T-cell (primary cell): ENCODE data around the gene TAAR2. TPM values are rescaled to one million over a fixed set of nuclear protein-coding genes. Genes with fewer than 3 reads are reported as not detected.
"Not testable (repeated sequence)": the region's sequence is repeated elsewhere in the genome, so short reads cannot be mapped to it uniquely, and the experiment has no call there.

Experiments used
- ATAC-seq, 4 experiments: fragments of 200-7000 bp in 3 of 4; fragments of 150-1000 bp in 1 of 4; cut with Tn5 transposase; replicated peaks in 1 of 4; 1 replicate in 3 of 4; 2 replicates in 1 of 4; pipeline ENCODE4 v1.10.0; 2021; ENCODE audit warnings: moderate library complexity in 3 of 4, mild to moderate bottlenecking in 2 of 4, moderate number of reproducible peaks in 1 of 4
- CTCF ChIA-PET, 2 donors: fragments of 300-600 bp; sonication (Branson Sonifier 250); formaldehyde crosslinking; loops; one replicate each; lab custom pipeline; 2022; ENCODE audit warnings: antibody characterized with exemption in 2 of 2; lab: Charles Lee
- POLR2A ChIA-PET, 2 donors: fragments of 300-600 bp; sonication (Branson Sonifier 250); formaldehyde crosslinking; loops; one replicate each; lab custom pipeline; 2022; ENCODE audit warnings: antibody characterized with exemption in 2 of 2; lab: Charles Lee
- DNase-seq, 35 experiments: peaks; one replicate each; pipeline versions ENCODE4 v3.0.0 to v3.0.0-alpha.2; 2013 to 2023
- H3K27ac ChIP-seq: one replicate; pipeline ENCODE4 v1.5.1; 2013; ENCODE audit warnings: low read length
- H3K27me3 ChIP-seq, 2 experiments: replicated peaks in 1 of 2; 1 replicate in 1 of 2; 2 replicates in 1 of 2; pipeline versions ENCODE4 v1.6.1 to v1.7.0; 2013; ENCODE audit warnings: low read length in 1 of 2, mixed read lengths in 1 of 2; ENCODE audit not compliant: control insufficient read depth in 2 of 2, insufficient read depth in 2 of 2; ENCODE audit errors: extremely low read depth in 1 of 2
- H3K36me3 ChIP-seq, 2 donors: 1 replicate in 1 of 2; 2 replicates in 1 of 2; pipeline versions ENCODE4 v1.6.1 to v1.7.0; 2013; ENCODE audit warnings: low read length in 1 of 2; ENCODE audit not compliant: control insufficient read depth in 2 of 2, insufficient read depth in 1 of 2; ENCODE audit errors: extremely low read depth in 1 of 2
- H3K4me1 ChIP-seq, 2 experiments: 1 replicate in 1 of 2; 2 replicates in 1 of 2; pipeline versions ENCODE4 v1.6.1 to v1.7.0; 2013; ENCODE audit warnings: low read length in 2 of 2, mixed read lengths in 1 of 2; ENCODE audit not compliant: insufficient read depth in 2 of 2, control insufficient read depth in 1 of 2; ENCODE audit errors: extremely low read depth in 1 of 2
- H3K4me3 ChIP-seq, 2 donors: 1 replicate in 1 of 2; 2 replicates in 1 of 2; pipeline versions ENCODE4 v1.5.1 to v1.7.0; 2013; ENCODE audit warnings: mild to moderate bottlenecking in 2 of 2, low read length in 1 of 2, moderate library complexity in 1 of 2; ENCODE audit not compliant: control insufficient read depth in 1 of 2; ENCODE audit errors: extremely low read depth in 1 of 2
- H3K9me3 ChIP-seq: 2 replicates; pipeline ENCODE4 v1.7.0; 2013
- H3K27ac Mint-ChIP-seq, 2 donors: one replicate each; pipeline ENCODE4 v1.8.0; 2020 to 2021; ENCODE audit warnings: mild to moderate bottlenecking in 2 of 2, mixed read lengths in 2 of 2
- H3K27me3 Mint-ChIP-seq, 2 donors: one replicate each; pipeline ENCODE4 v1.8.0; 2021 to 2022; ENCODE audit warnings: mixed read lengths in 2 of 2
- H3K36me3 Mint-ChIP-seq: one replicate; pipeline ENCODE4 v1.8.0; 2021; ENCODE audit warnings: mixed read lengths
- H3K4me1 Mint-ChIP-seq, 3 donors: one replicate each; pipeline ENCODE4 v1.8.0; 2020 to 2022; ENCODE audit warnings: mixed read lengths in 3 of 3, mild to moderate bottlenecking in 1 of 3
- H3K4me3 Mint-ChIP-seq, 3 donors: one replicate each; pipeline ENCODE4 v1.8.0; 2020 to 2022; ENCODE audit warnings: mild to moderate bottlenecking in 3 of 3, mixed read lengths in 3 of 3, moderate library complexity in 3 of 3
- H3K9me3 Mint-ChIP-seq, 3 donors: one replicate each; pipeline ENCODE4 v1.8.0; 2020 to 2022; ENCODE audit warnings: mixed read lengths in 3 of 3
- WGBS: methylation state at CpG from one replicate; pipeline ENCODE4 v1.1.5; 2013; ENCODE audit warnings: missing lambda C conversion rate; ENCODE audit not compliant: insufficient coverage; 5-methylcytosine and 5-hydroxymethylcytosine counted together
- total RNA-seq, 35 experiments: library from RNA in 6 of 35; stranded (reverse) in 6 of 35; fragments of 120-200 nt in 1 of 35; gene quantifications; one replicate each; pipeline versions ENCODE4 v1.2.1 to v1.2.4 and lab custom pipeline; 2013 to 2026

TAAR2 gene
- total RNA-seq, 5 donors from 2014 or later (not counting 1 experiment from before 2014, with no cell fraction given): not detected

DNA sequence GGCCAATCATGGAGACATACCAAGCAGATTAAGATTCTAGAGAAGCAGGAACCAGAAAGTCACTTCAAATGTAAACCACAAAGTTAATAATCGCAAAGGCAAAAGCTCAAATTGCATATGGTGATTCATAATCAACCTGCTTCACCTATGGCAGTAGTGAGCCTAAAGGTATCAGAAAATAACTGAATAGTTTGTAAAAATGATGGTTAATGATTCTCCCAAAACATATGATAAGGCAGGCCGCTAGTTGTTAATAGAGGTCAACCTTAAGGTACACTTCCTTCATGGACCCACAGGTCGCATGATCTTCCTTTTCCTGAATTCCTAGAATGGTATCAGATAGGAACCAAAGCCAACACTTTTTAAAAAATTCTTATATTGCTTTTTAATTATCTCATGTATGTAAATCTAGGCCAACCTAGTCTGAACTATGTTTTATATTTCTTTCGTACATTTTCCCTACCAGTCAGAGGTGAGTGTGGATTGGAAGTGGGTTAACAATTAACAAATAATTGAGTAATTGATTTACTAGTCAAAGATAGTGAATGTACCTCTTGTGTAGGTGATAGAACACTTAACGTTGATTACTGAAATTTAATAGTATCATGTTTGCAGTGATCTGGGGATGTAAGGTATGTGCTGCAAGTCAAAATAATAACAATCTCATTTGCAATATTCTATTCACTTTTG is 16.4 kb downstream of the TAAR2 start:
- Mint-ChIP-seq H3K36me3 (no peaks in the 10 kb centered on the region), H3K9me3 (no peaks in the 10 kb centered on the region), H3K4me1 (peaks cover 0 to 6% (median 0%) of the 10 kb centered on the region in 3 donors), H3K27me3 (peaks cover 0 to 9% of the 10 kb centered on the region in 2 donors), H3K27ac (no peak overlapping the region), H3K4me3 (no peak overlapping the region)
- H3K27ac ChIP-seq: no peak overlapping the region
- ATAC-seq (no peak), DNase-seq (no peak)
- no peaks in the 10 kb centered on the region for H3K27me3 ChIP-seq
- CTCF ChIA-PET: no interaction called here
- no peaks in the 10 kb centered on the region for H3K4me1 ChIP-seq
- H3K36me3 ChIP-seq: no peaks in the 10 kb centered on the region
- WGBS: no CpG with 5 or more reads among the region's 5 CpGs
- H3K9me3 ChIP-seq: no peaks in the 10 kb centered on the region
- H3K4me3 ChIP-seq: no peak overlapping the region
- POLR2A ChIA-PET: no interaction called here

DNA sequence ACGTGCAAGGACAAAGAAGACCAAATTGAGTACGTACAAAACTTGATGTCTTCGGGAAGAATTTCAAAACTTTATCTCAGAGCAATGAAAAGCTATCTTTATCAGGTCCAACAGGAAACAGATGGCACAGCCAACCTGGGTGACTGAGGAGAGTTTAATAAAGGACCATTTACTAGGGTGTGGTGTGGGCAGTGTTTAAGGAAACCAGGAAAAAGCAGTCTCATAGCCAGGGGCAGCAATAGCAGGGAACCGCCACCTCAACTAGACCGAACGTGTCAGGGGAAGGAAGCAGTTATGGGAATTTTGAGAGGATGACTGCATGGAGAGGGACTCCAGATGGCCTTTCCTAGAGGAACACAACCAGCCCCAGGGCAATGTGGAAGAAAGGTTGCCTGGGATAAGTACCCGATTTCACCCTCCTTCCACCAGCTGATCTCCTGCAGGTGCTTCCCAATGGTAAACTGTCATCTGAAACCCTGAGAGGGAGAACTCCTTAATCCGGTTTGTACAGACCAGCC is 19.4 kb downstream of the TAAR2 start:
- peaks cover 0 to 6% of the 10 kb centered on the region in 2 experiments for H3K27me3 ChIP-seq
- no peak overlapping the region for H3K27ac Mint-ChIP-seq
- WGBS: 87% methylated on average over 3 of the region's 8 CpGs
- POLR2A ChIA-PET: no interaction called here
- DNase-seq (no peak), ATAC-seq (no peak)
- H3K36me3 ChIP-seq: no peaks in the 10 kb centered on the region
- no peaks in the 10 kb centered on the region for H3K9me3 ChIP-seq
- H3K36me3 Mint-ChIP-seq: no peaks in the 10 kb centered on the region
- no peaks in the 10 kb centered on the region for H3K4me1 ChIP-seq
- H3K27ac ChIP-seq: no peak overlapping the region
- H3K27me3 Mint-ChIP-seq: peaks cover 5 to 14% of the 10 kb centered on the region in 2 donors
- no peaks in the 10 kb centered on the region for H3K9me3 Mint-ChIP-seq
- no peak overlapping the region for H3K4me3 Mint-ChIP-seq
- CTCF ChIA-PET: no interaction called here
- H3K4me1 Mint-ChIP-seq: no peaks in the 10 kb centered on the region
- no peak overlapping the region for H3K4me3 ChIP-seq

DNA sequence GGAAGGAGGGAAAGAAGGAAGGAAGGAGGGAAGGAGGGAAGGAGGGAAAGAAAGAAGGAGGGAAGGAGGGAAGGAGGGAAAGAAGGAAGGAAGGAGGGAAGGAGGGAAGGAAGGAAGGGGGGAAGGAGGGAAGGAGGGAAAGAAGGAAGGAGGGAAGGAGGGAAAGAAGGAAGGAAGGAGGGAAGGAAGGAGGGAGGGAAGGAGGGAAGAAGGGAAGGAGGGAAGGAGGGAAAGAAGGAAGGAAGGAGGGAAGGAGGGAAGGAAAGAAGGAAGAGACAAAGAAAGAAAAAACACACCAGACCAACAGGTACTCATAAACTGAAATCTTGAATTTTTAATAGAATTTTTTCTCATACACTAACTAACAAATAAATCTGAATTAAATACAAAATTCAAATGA is 23.2 kb downstream of the TAAR2 start:
- H3K9me3 ChIP-seq, H3K36me3 ChIP-seq, POLR2A ChIA-PET, H3K4me1 Mint-ChIP-seq, H3K36me3 Mint-ChIP-seq, H3K27ac ChIP-seq, H3K9me3 Mint-ChIP-seq, H3K27me3 ChIP-seq, H3K4me3 Mint-ChIP-seq, H3K4me1 ChIP-seq, H3K4me3 ChIP-seq, H3K27ac Mint-ChIP-seq, ATAC-seq, CTCF ChIA-PET, DNase-seq: not testable (repeated sequence)
- H3K27me3 Mint-ChIP-seq: peaks cover 18 to 20% of the 10 kb centered on the region in 2 donors

DNA sequence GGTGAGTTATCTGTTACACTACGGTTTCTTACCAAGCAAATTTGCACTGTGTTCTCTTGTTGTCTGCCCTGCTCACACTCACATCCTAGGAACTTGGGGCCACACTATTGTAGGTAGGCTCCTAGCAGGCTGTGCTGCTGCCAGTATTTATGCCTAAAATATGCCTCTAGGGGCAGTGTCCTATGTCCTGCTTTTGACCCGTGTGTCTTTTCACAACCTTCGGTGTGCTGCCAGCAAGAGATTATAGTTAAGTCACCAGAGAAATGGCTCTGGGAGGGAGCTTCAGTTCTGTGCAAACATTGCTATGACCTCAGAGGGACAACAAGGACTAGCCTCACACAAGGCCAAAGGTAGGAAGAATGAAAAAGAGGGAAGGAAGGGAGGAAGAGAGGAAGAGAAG is 25.6 kb downstream of the TAAR2 start:
- no peak overlapping the region for H3K4me3 Mint-ChIP-seq

DNA sequence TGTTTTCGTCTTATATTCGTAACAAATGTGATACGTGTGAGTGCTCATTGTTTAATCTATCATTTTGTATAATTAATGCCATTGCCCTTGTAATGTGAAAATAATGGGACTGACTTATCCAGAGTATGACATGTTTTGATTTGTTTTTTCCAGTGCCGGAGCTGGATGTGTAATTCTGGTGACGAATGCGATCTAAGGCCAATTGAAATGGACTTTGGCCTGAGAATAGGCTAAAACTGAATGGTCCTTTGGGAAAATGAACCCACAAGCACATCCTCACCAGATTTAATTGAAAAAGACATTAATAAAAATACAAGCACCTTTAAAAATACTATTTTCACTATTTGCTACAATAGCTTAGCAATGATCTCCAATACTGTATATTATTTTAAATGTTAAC is 27.9 kb downstream of the TAAR2 start:
- peaks cover 0 to 4% of the 10 kb centered on the region in 2 experiments for H3K27me3 ChIP-seq
- H3K4me3 ChIP-seq: no peak overlapping the region
- POLR2A ChIA-PET: no interaction called here
- H3K9me3 Mint-ChIP-seq: no peaks in the 10 kb centered on the region
- no peak overlapping the region for H3K27ac Mint-ChIP-seq
- CTCF ChIA-PET: interaction anchor here in 1 of 2 donors (0.6 kb wide), 1 partner anchor 37 kb away, joined by 3 read pairs; no protein-coding TSS in a partner anchor
- no peaks in the 10 kb centered on the region for H3K36me3 Mint-ChIP-seq
- WGBS: 40% methylated on average over 2 of the region's 6 CpGs
- no peaks in the 10 kb centered on the region for H3K4me1 ChIP-seq
- H3K4me1 Mint-ChIP-seq: no peaks in the 10 kb centered on the region
- no peak for DNase-seq
- H3K27ac ChIP-seq: no peak overlapping the region
- ATAC-seq: no peak
- no peak overlapping the region for H3K4me3 Mint-ChIP-seq
- H3K9me3 ChIP-seq: no peaks in the 10 kb centered on the region
- peaks cover 23 to 28% of the 10 kb centered on the region in 2 donors for H3K27me3 Mint-ChIP-seq
- H3K36me3 ChIP-seq: no peaks in the 10 kb centered on the region

More for the DNA sequence above, 25.6 kb downstream of the TAAR2 start:
- Histone ChIP-seq H3K36me3 (no peaks in the 10 kb centered on the region), H3K4me3 (no peak overlapping the region), H3K4me1 (no peaks in the 10 kb centered on the region), H3K9me3 (no peaks in the 10 kb centered on the region), H3K27me3 (peaks cover 0 to 6% of the 10 kb centered on the region in 2 experiments), H3K27ac (no peak overlapping the region)
- no peak for ATAC-seq
- ChIA-PET POLR2A (interaction anchor here in 1 of 2 donors (0.6 kb wide), 1 partner anchor 221 kb away, joined by 3 read pairs; no protein-coding TSS in a partner anchor), CTCF (interaction anchor here (0.6 to 0.7 kb wide), 2 partner anchors 95 to 412 kb away, joined by 4 to 6 read pairs; no protein-coding TSS in a partner anchor)
- Mint-ChIP-seq H3K27ac (no peak overlapping the region), H3K4me1 (no peaks in the 10 kb centered on the region), H3K9me3 (no peaks in the 10 kb centered on the region), H3K36me3 (no peaks in the 10 kb centered on the region), H3K27me3 (peaks cover 16 to 24% of the 10 kb centered on the region in 2 donors)
- WGBS: 53% methylated on average over 2 of the region's 3 CpGs
- no peak for DNase-seq

DNA sequence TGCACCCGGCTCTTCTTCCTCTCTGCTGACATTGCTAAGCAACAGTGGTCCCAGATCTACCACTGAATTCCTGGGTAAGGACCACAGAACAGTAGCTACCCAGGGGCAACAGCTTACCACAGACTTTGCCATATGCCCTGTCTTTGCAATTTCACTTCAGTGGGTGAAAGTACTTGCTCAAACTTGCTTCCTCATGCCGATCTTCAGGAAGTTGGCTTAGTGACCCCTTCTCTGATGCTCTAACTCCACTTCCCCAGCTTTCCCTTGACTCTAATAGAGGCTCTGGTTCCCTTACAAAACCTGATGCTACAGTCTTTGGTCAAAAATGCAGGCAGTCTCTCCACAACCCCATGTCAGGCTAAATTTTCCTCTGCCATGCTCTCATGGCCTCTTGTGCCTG is 31.2 kb downstream of the TAAR2 start:
- CTCF ChIA-PET: interaction anchor here in 1 of 2 donors (0.6 kb wide), 1 partner anchor 11 kb away, joined by 6 read pairs; no protein-coding TSS in a partner anchor
- H3K27me3 Mint-ChIP-seq: peaks cover 17 to 20% of the 10 kb centered on the region in 2 donors
- POLR2A ChIA-PET: no interaction called here
- Histone ChIP-seq H3K9me3 (no peaks in the 10 kb centered on the region), H3K36me3 (no peaks in the 10 kb centered on the region), H3K27me3 (no peaks in the 10 kb centered on the region), H3K4me3 (no peak overlapping the region), H3K4me1 (no peaks in the 10 kb centered on the region), H3K27ac (no peak overlapping the region)
- no peaks in the 10 kb centered on the region for H3K4me1 Mint-ChIP-seq
- DNase-seq (no peak), ATAC-seq (no peak)
- H3K36me3 Mint-ChIP-seq: no peaks in the 10 kb centered on the region
- no peak overlapping the region for H3K27ac Mint-ChIP-seq
- WGBS: 31% methylated on average over 2 of the region's 2 CpGs
- no peaks in the 10 kb centered on the region for H3K9me3 Mint-ChIP-seq
- H3K4me3 Mint-ChIP-seq: no peak overlapping the region
